Liver (tissue), 9 donors: Measurements from ENCODE around the gene CYBRD1. TPM values are rescaled to one million over a fixed set of nuclear protein-coding genes. Genes with fewer than 3 reads are reported as not detected.

ENCODE experiments used
- DNase-seq: peaks from one replicate; pipeline ENCODE4 v3.0.0-alpha.2; 2017; ENCODE audit warnings: low spot score
- H3K27ac ChIP-seq, 2 donors: one replicate each; pipeline ENCODE4 v1.7.0; 2013; ENCODE audit warnings: inconsistent platforms in 2 of 2, low read length in 2 of 2, control low read depth in 1 of 2, low read depth in 1 of 2, mild to moderate bottlenecking in 1 of 2
- H3K27me3 ChIP-seq, 4 donors: one replicate each; pipeline versions ENCODE4 v1.6.1 to v1.7.0; 2013; ENCODE audit warnings: low read length in 3 of 4, inconsistent platforms in 1 of 4, mild to moderate bottlenecking in 1 of 4, moderate library complexity in 1 of 4; ENCODE audit not compliant: control insufficient read depth in 4 of 4, insufficient read depth in 4 of 4
- H3K36me3 ChIP-seq, 4 donors: one replicate each; pipeline versions ENCODE4 v1.6.1 to v1.7.0; 2013; ENCODE audit warnings: low read length in 3 of 4, mild to moderate bottlenecking in 3 of 4, low read depth in 1 of 4, moderate library complexity in 1 of 4; ENCODE audit not compliant: control insufficient read depth in 4 of 4, insufficient read depth in 3 of 4
- H3K4me1 ChIP-seq, 4 donors: one replicate each; pipeline versions ENCODE4 v1.6.1 to v1.7.0; 2013; ENCODE audit warnings: low read length in 3 of 4, mild to moderate bottlenecking in 3 of 4, moderate library complexity in 1 of 4; ENCODE audit not compliant: control insufficient read depth in 4 of 4, insufficient read depth in 4 of 4
- H3K4me3 ChIP-seq, 3 donors: one replicate each; pipeline versions ENCODE4 v1.6.1 to v1.7.0; 2013; ENCODE audit warnings: low read length in 3 of 3, control low read depth in 1 of 3, low read depth in 1 of 3, mild to moderate bottlenecking in 1 of 3
- H3K9ac ChIP-seq, 2 donors: one replicate each; pipeline ENCODE4 v1.7.0; 2013; ENCODE audit warnings: low read length in 2 of 2, mild to moderate bottlenecking in 2 of 2, moderate library complexity in 2 of 2, control low read depth in 1 of 2, low read depth in 1 of 2
- H3K9me3 ChIP-seq, 4 donors: one replicate each; pipeline versions ENCODE4 v1.6.1 to v1.7.0; 2013; ENCODE audit warnings: low read length in 3 of 4; ENCODE audit not compliant: control insufficient read depth in 4 of 4
- ATF3 ChIP-seq: IDR thresholded peaks from 2 replicates; pipeline ENCODE4 v1.6.1; 2016; ENCODE audit warnings: antibody characterized with exemption
- CTCF ChIP-seq: fragments of 150-350 bp; IDR thresholded peaks from 2 replicates; pipeline ENCODE4 v1.5.1; 2017; ENCODE audit warnings: improper control_type of control experiment, low read depth, low read length; ENCODE audit not compliant: missing input control
- EGR1 ChIP-seq, 2 donors: IDR thresholded peaks; 2 replicates each; pipeline ENCODE4 v1.6.1; 2016 to 2018; ENCODE audit warnings: antibody characterized with exemption in 2 of 2, low read depth in 2 of 2
- FOXA1 ChIP-seq: IDR thresholded peaks from 2 replicates; pipeline ENCODE4 v1.6.1; 2016; ENCODE audit warnings: antibody characterized with exemption
- FOXA2 ChIP-seq: IDR thresholded peaks from 2 replicates; pipeline ENCODE4 v1.6.1; 2016; ENCODE audit warnings: antibody characterized with exemption
- GABPA ChIP-seq, 2 donors: IDR thresholded peaks in 1 of 2; conservative IDR thresholded peaks in 1 of 2; 2 replicates each; pipeline ENCODE4 v1.6.1; 2016; ENCODE audit warnings: antibody characterized with exemption in 2 of 2, mild to moderate bottlenecking in 1 of 2, moderate library complexity in 1 of 2
- HNF4A ChIP-seq, 2 donors: conservative IDR thresholded peaks; 2 replicates each; pipeline ENCODE4 v1.6.1; 2016; ENCODE audit warnings: antibody characterized with exemption in 2 of 2, mild to moderate bottlenecking in 2 of 2
- HNF4G ChIP-seq: IDR thresholded peaks from 2 replicates; pipeline ENCODE4 v1.6.1; 2016; ENCODE audit warnings: antibody characterized with exemption
- JUND ChIP-seq, 2 donors: IDR thresholded peaks; 2 replicates each; pipeline ENCODE4 v1.6.1; 2016; ENCODE audit warnings: antibody characterized with exemption in 2 of 2
- MAX ChIP-seq: IDR thresholded peaks from 2 replicates; pipeline ENCODE4 v1.6.1; 2016; ENCODE audit warnings: antibody characterized with exemption
- NR2F2 ChIP-seq: IDR thresholded peaks from 2 replicates; pipeline ENCODE4 v1.6.1; 2016; ENCODE audit warnings: antibody characterized with exemption
- RAD21 ChIP-seq, 2 donors: IDR thresholded peaks; 2 replicates each; pipeline ENCODE4 v1.6.1; 2016; ENCODE audit warnings: antibody characterized with exemption in 2 of 2, mild to moderate bottlenecking in 2 of 2
- REST ChIP-seq: IDR thresholded peaks from 2 replicates; pipeline ENCODE4 v1.6.1; 2016; ENCODE audit warnings: antibody characterized with exemption, mild to moderate bottlenecking
- RXRA ChIP-seq, 2 donors: IDR thresholded peaks; 2 replicates each; pipeline ENCODE4 v1.6.1; 2017 to 2018; ENCODE audit warnings: antibody characterized with exemption in 2 of 2, mild to moderate bottlenecking in 1 of 2
- SP1 ChIP-seq: IDR thresholded peaks from 2 replicates; pipeline ENCODE4 v1.6.1; 2018; ENCODE audit warnings: antibody characterized with exemption, mild to moderate bottlenecking
- TAF1 ChIP-seq: conservative IDR thresholded peaks from 2 replicates; pipeline ENCODE4 v1.6.1; 2016; ENCODE audit warnings: antibody characterized with exemption, mild to moderate bottlenecking
- YY1 ChIP-seq: IDR thresholded peaks from 2 replicates; pipeline ENCODE4 v1.6.1; 2016; ENCODE audit warnings: antibody characterized with exemption, mild to moderate bottlenecking
- WGBS: extraction: QIAGEN DNeasy Blood & Tissue Kit; methylation state at CpG from one replicate; pipeline ENCODE4 v1.1.7; 2013; 5-methylcytosine and 5-hydroxymethylcytosine counted together
- polyA plus RNA-seq, 2 donors: library from polyadenylated mRNA; stranded (reverse) in 1 of 2; unstranded in 1 of 2; fragments of 200-250 nt in 1 of 2; fragments of >200 nt in 1 of 2; fragmentation: Nextera tagmentation in 1 of 2; extraction: Ambion mirVana in 1 of 2; gene quantifications; one replicate each; pipeline versions ENCODE4 v1.2.1 to v1.2.3, GENCODE V29; 2013 to 2015
- total RNA-seq, 2 donors: library from RNA; depleted of rRNA; stranded (reverse); fragments of >200 nt; gene quantifications; one replicate each; pipeline ENCODE4 v1.2.3, GENCODE V29; 2014
- donor health status: healthy.
- donor health status: healthy.
- donor health status: healthy.
- donor health status: healthy.
- donor health status: healthy.

The CYBRD1 gene
- total and polyA plus RNA-seq, 4 donors: 5.8 to 51.1 (median 9.4) TPM

DNA sequence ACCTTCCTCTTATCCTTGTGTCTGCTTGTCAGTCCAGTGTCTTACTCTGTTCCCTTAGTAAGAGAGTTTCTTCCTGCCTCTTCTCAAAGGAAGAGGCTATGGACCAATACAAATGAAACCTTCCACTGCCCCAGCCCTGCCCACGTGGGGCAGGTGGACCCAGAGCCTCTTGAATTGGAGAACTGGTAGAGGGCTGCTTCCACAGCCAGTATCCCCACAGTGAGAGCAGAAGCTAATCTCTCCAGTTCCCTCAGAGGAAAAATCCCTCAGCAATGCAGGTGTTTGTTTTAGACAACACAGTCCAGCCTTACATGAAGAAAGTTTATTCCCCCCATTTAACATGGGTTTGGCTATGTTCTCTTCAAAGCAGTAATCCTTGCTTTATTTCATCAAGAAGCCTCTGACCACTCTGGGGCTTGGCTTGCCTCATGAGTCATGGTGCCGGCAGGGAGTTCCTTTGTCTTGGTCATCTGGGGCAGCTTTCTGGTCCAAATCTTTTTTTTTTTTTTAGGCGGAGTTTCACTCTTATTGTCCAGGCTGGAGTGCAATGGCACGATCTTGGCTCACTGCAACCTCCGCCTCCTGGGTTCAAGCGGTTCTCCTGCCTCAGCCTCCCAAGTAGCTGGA is 6.5 kb upstream of the CYBRD1 start:
- no peak for TF ChIP-seq JUND (IDR thresholded peaks at IDR 0.05)
- TF ChIP-seq RAD21 (IDR thresholded peaks at IDR 0.05): no peak
- no peak for TF ChIP-seq HNF4A (conservative IDR thresholded peaks at IDR 0.05)
- no peak for TF ChIP-seq EGR1 (IDR thresholded peaks at IDR 0.05; ENCODE audit: low read depth in 2 of 2)
- TF ChIP-seq REST: no peak
- TF ChIP-seq MAX: no peak
- TF ChIP-seq RXRA (IDR thresholded peaks at IDR 0.05): no peak
- no peak for TF ChIP-seq NR2F2
- no peak for TF ChIP-seq CTCF
- no peak for TF ChIP-seq YY1
- no peak for TF ChIP-seq FOXA1
- TF ChIP-seq GABPA (IDR thresholded peaks at IDR 0.05 in 1 of 2, conservative IDR thresholded peaks at IDR 0.05 in 1 of 2): no peak
- Histone ChIP-seq H3K4me1 (no peaks in the 10 kb centered on the region), H3K27ac (no peak overlapping the region), H3K36me3 (no peaks in the 10 kb centered on the region), H3K9me3 (peaks cover 0 to 2% (median 0%) of the 10 kb centered on the region in 4 donors), H3K4me3 (no peak overlapping the region), H3K27me3 (no peaks in the 10 kb centered on the region), H3K9ac (no peak overlapping the region)
- WGBS: 80% methylated on average over 6 of the region's 6 CpGs
- no peak for DNase-seq

DNA sequence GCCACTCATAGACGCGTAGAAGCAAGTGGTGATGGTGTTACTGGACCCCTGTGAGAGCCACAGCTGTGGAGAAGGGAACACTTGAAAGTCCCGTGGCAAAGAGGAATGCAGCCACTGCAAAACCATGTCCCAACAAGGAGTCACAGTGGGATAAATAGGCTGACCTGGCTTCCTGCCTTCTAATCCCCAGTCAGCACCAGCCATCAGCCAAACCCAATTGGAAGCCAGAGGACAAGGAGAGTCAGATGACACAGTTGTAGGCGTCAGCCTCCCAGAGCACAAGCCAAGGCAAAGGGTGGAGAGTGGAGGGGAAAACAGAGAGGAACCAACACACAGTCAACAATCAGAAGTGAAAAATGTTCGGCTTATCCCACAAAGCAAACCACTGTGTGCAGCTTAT is 5.5 kb upstream of the CYBRD1 start:
- Histone ChIP-seq H3K9me3 (peaks cover 0 to 2% (median 0%) of the 10 kb centered on the region in 4 donors), H3K4me1 (no peaks in the 10 kb centered on the region), H3K36me3 (no peaks in the 10 kb centered on the region), H3K9ac (no peak overlapping the region), H3K4me3 (no peak overlapping the region), H3K27me3 (no peaks in the 10 kb centered on the region), H3K27ac (no peak overlapping the region)
- no peak for DNase-seq
- TF ChIP-seq SP1 (no peak), NR2F2 (no peak), FOXA1 (no peak), HNF4A (conservative IDR thresholded peaks at IDR 0.05) (no peak), HNF4G (no peak), RAD21 (IDR thresholded peaks at IDR 0.05) (no peak), YY1 (no peak), EGR1 (IDR thresholded peaks at IDR 0.05; ENCODE audit: low read depth in 2 of 2) (no peak), RXRA (IDR thresholded peaks at IDR 0.05) (no peak), JUND (IDR thresholded peaks at IDR 0.05) (no peak), GABPA (IDR thresholded peaks at IDR 0.05 in 1 of 2, conservative IDR thresholded peaks at IDR 0.05 in 1 of 2) (no peak), ATF3 (no peak), MAX (no peak), REST (no peak), TAF1 (no peak), FOXA2 (no peak), CTCF (no peak)
- 93% methylated on average over 5 of the region's 5 CpGs for WGBS
